ENCODE data around the gene GASK1A.
A peak's percentile ranks its signal among the peaks of the same experiment; 100 is the strongest.

Gene GASK1A

GRCh38 chr3:43087249-43087776 lies 108.2 kb downstream of the GASK1A start:
- no peak for DNase-seq (ENCODE audit: low read depth in 2 of 2)

GRCh38 chr3:43089081-43089480 lies 110.0 kb downstream of the GASK1A start:
- no peak for DNase-seq (ENCODE audit: low read depth in 2 of 2)

- no peak for DNase-seq (ENCODE audit: low read depth in 2 of 2)
Measured at GRCh38 chr3:43090238-43090637, 111.1 kb downstream of the GASK1A start.

GRCh38 chr3:43091481-43091880 lies 112.4 kb downstream of the GASK1A start:
- DNase-seq (ENCODE audit: low read depth in 2 of 2) = no peak

GRCh38 chr3:43093006-43093405 lies 113.9 kb downstream of the GASK1A start:
- DNase-seq (ENCODE audit: low read depth in 2 of 2) = no peak

- no peak for DNase-seq (ENCODE audit: low read depth in 2 of 2)
Measured at GRCh38 chr3:43093974-43094373, 114.9 kb downstream of the GASK1A start.

- DNase-seq (ENCODE audit: low read depth in 2 of 2) = no peak
Measured at GRCh38 chr3:43094381-43094780, 115.3 kb downstream of the GASK1A start.

GRCh38 chr3:43094851-43095250 lies 115.7 kb downstream of the GASK1A start:
- no peak for DNase-seq (ENCODE audit: low read depth in 2 of 2)

- no peak for DNase-seq (ENCODE audit: low read depth in 2 of 2)
Measured at GRCh38 chr3:43095370-43095769, 116.3 kb downstream of the GASK1A start.

- DNase-seq (ENCODE audit: low read depth in 2 of 2) = no peak
Measured at GRCh38 chr3:43096761-43097160, 117.7 kb downstream of the GASK1A start.

GRCh38 chr3:43097400-43098080 lies 118.4 kb downstream of the GASK1A start:
- no peak for DNase-seq (ENCODE audit: low read depth in 2 of 2)

GRCh38 chr3:43098761-43099160 lies 119.7 kb downstream of the GASK1A start:
- DNase-seq (ENCODE audit: low read depth in 2 of 2) = no peak

- no peak for DNase-seq (ENCODE audit: low read depth in 2 of 2)
Measured at GRCh38 chr3:43102773-43103480, 123.8 kb downstream of the GASK1A start.

- DNase-seq (ENCODE audit: low read depth in 2 of 2) = no peak
Measured at GRCh38 chr3:43104039-43104438, 124.9 kb downstream of the GASK1A start.

GRCh38 chr3:43104660-43105595 lies 125.8 kb downstream of the GASK1A start:
- DNase-seq (ENCODE audit: low read depth in 2 of 2) = no peak

- DNase-seq (ENCODE audit: low read depth in 2 of 2) = peak; percentile 77 to 85
Measured at GRCh38 chr3:43105596-43106292, 126.6 kb downstream of the GASK1A start, which contains the start of gene POMGNT2. Gene POMGNT2 (minus strand): TSS chr3:43106079. CDS start chr3:43081431, 24,648 bp downstream.

GRCh38 chr3:43106293-43106628 lies 127.2 kb downstream of the GASK1A start:
- no peak for DNase-seq (ENCODE audit: low read depth in 2 of 2)
